ENCODE measurements around the gene MAPK12. TPM values are rescaled to one million over a fixed set of nuclear protein-coding genes. Genes with fewer than 3 reads are reported as not detected.

MAPK12 gene
- total RNA-seq, 1 experiment from 2014 or later: 10.9 TPM

Other genes with a start within 250 kb of the MAPK12 start
- not detected in 2 replicates for gene IL17REL, start 248.9 kb downstream of the MAPK12 start, total RNA-seq (2014; rRNA removed; shearing (Covaris generic))
- not detected in 2 replicates for gene TTLL8, start 203.4 kb downstream of the MAPK12 start, total RNA-seq (2014; rRNA removed; shearing (Covaris generic))
- gene MLC1, start 176.3 kb downstream of the MAPK12 start, total RNA-seq (2014; rRNA removed; shearing (Covaris generic)): not detected in 2 replicates
- gene MOV10L1, start 171.7 kb downstream of the MAPK12 start, total RNA-seq (2014; rRNA removed; shearing (Covaris generic)): 0.08 TPM in 1 of 2 replicates, not detected in the other
- 0.98 and 1.7 TPM in 2 replicates for gene PANX2, start 91.0 kb downstream of the MAPK12 start, total RNA-seq (2014; rRNA removed; shearing (Covaris generic))
- 29.6 and 30.2 TPM in 2 replicates for gene TRABD, start 75.8 kb downstream of the MAPK12 start, total RNA-seq (2014; rRNA removed; shearing (Covaris generic))
- gene SELENOO, start 60.7 kb downstream of the MAPK12 start, total RNA-seq (2014; rRNA removed; shearing (Covaris generic)): 43.2 and 43.8 TPM in 2 replicates
- 14.5 and 15.0 TPM in 2 replicates for gene TUBGCP6, start 16.7 kb downstream of the MAPK12 start, total RNA-seq (2014; rRNA removed; shearing (Covaris generic))
- gene HDAC10, start 10.4 kb downstream of the MAPK12 start, total RNA-seq (2014; rRNA removed; shearing (Covaris generic)): 7.2 and 10.2 TPM in 2 replicates
- gene MAPK11, start 8.7 kb upstream of the MAPK12 start, total RNA-seq (2014; rRNA removed; shearing (Covaris generic)): 6.1 and 6.7 TPM in 2 replicates
- 31.2 and 40.5 TPM in 2 replicates for gene PLXNB2, start 46.0 kb upstream of the MAPK12 start, total RNA-seq (2014; rRNA removed; shearing (Covaris generic))
- 0.59 and 0.66 TPM in 2 replicates for gene DENND6B, start 65.3 kb upstream of the MAPK12 start, total RNA-seq (2014; rRNA removed; shearing (Covaris generic))
- gene PPP6R2, start 81.6 kb upstream of the MAPK12 start, total RNA-seq (2014; rRNA removed; shearing (Covaris generic)): 67.7 and 74.7 TPM in 2 replicates
- 61.8 and 65.3 TPM in 2 replicates for gene SBF1, start 213.4 kb upstream of the MAPK12 start, total RNA-seq (2014; rRNA removed; shearing (Covaris generic))
- 1.1 and 2.4 TPM in 2 replicates for gene ADM2, start 219.9 kb upstream of the MAPK12 start, total RNA-seq (2014; rRNA removed; shearing (Covaris generic))
- not detected in 2 replicates for gene MIOX, start 225.2 kb upstream of the MAPK12 start, total RNA-seq (2014; rRNA removed; shearing (Covaris generic))
- gene LMF2, start 246.0 kb upstream of the MAPK12 start, total RNA-seq (2014; rRNA removed; shearing (Covaris generic)): 26.3 and 27.8 TPM in 2 replicates
- gene NCAPH2, start 246.5 kb upstream of the MAPK12 start, total RNA-seq (2014; rRNA removed; shearing (Covaris generic)): 51.5 and 53.8 TPM in 2 replicates

All from SK-MEL-5 (cell line).